H9 (cell line): Measurements from ENCODE around the gene NLRP1. TPM values are rescaled to one million over a fixed set of nuclear protein-coding genes. Genes with fewer than 3 reads are reported as not detected.

Experiments
- DNase-seq: peaks from one replicate; pipeline ENCODE4 v3.0.0-alpha.2; 2017
- H2AFZ ChIP-seq: one replicate; pipeline ENCODE4 v1.6.1; 2013; ENCODE audit warnings: mild to moderate bottlenecking, low read length, control low read depth, moderate library complexity
- H2AK5ac ChIP-seq: 2 replicates; pipeline ENCODE4 v1.6.1; 2013; ENCODE audit warnings: low read length, control low read depth, mixed read lengths; ENCODE audit not compliant: insufficient read length
- H2BK120ac ChIP-seq: one replicate; pipeline ENCODE4 v1.6.1; 2013; ENCODE audit warnings: low read depth, mild to moderate bottlenecking, low read length, control low read depth, inconsistent platforms; ENCODE audit not compliant: poor library complexity, severe bottlenecking
- H2BK12ac ChIP-seq: 2 replicates; pipeline ENCODE4 v1.6.1; 2013; ENCODE audit warnings: low read length, control low read depth, mixed read lengths, low read depth; ENCODE audit not compliant: insufficient read length
- H2BK15ac ChIP-seq: 2 replicates; pipeline ENCODE4 v1.6.1; 2013; ENCODE audit warnings: low read depth, low read length, control low read depth
- H2BK20ac ChIP-seq: one replicate; pipeline ENCODE4 v1.6.1; 2013; ENCODE audit warnings: low read depth, mild to moderate bottlenecking, low read length, control low read depth, inconsistent platforms; ENCODE audit not compliant: poor library complexity, severe bottlenecking
- H2BK5ac ChIP-seq: 2 replicates; pipeline ENCODE4 v1.6.1; 2013; ENCODE audit warnings: low read length, control low read depth, mixed read lengths; ENCODE audit not compliant: insufficient read length
- H3K14ac ChIP-seq: 2 replicates; pipeline ENCODE4 v1.6.1; 2013; ENCODE audit warnings: low read length, control low read depth; ENCODE audit not compliant: insufficient read depth
- H3K18ac ChIP-seq: 2 replicates; pipeline ENCODE4 v1.6.1; 2013; ENCODE audit warnings: low read depth, mild to moderate bottlenecking, mixed read lengths, low read length, control low read depth; ENCODE audit not compliant: insufficient read length
- H3K23ac ChIP-seq: 2 replicates; pipeline ENCODE4 v1.6.1; 2013; ENCODE audit warnings: low read length, control low read depth, mixed read lengths, low read depth; ENCODE audit not compliant: insufficient read length
- H3K23me2 ChIP-seq: 2 replicates; pipeline ENCODE4 v1.6.1; 2013; ENCODE audit warnings: low read depth, mild to moderate bottlenecking, mixed read lengths, low read length, control low read depth; ENCODE audit not compliant: insufficient read length, poor library complexity, severe bottlenecking
- H3K27ac ChIP-seq: 2 replicates; pipeline ENCODE4 v1.5.1; 2013; ENCODE audit warnings: low read length, control low read depth, mixed read lengths, low read depth; ENCODE audit not compliant: insufficient read length
- H3K27me3 ChIP-seq: 2 replicates; pipeline ENCODE4 v1.6.1; 2013; ENCODE audit warnings: low read length, control low read depth, inconsistent platforms; ENCODE audit not compliant: insufficient read depth
- H3K4ac ChIP-seq: 2 replicates; pipeline ENCODE4 v1.6.1; 2013; ENCODE audit warnings: low read depth, mild to moderate bottlenecking, control low read depth, inconsistent platforms, low read length, moderate library complexity
- H3K4me1 ChIP-seq: 2 replicates; pipeline ENCODE4 v1.6.1; 2013; ENCODE audit warnings: low read length, control low read depth, inconsistent platforms; ENCODE audit not compliant: insufficient read depth
- H3K4me2 ChIP-seq: 2 replicates; pipeline ENCODE4 v1.6.1; 2013; ENCODE audit warnings: low read length, control low read depth, mixed read lengths; ENCODE audit not compliant: insufficient read length, insufficient read depth
- H3K56ac ChIP-seq: 2 replicates; pipeline ENCODE4 v1.6.1; 2013; ENCODE audit warnings: low read depth, mild to moderate bottlenecking, mixed read lengths, low read length, control low read depth; ENCODE audit not compliant: insufficient read length
- H3K79me1 ChIP-seq: 2 replicates; pipeline ENCODE4 v1.6.1; 2013; ENCODE audit warnings: low read depth, mild to moderate bottlenecking, moderate library complexity, low read length, control low read depth, inconsistent platforms; ENCODE audit not compliant: insufficient read depth, poor library complexity, severe bottlenecking
- H3K79me2 ChIP-seq: 2 replicates; pipeline ENCODE4 v1.6.1; 2013; ENCODE audit warnings: low read length, control low read depth, inconsistent platforms; ENCODE audit not compliant: insufficient read depth
- H3K9ac ChIP-seq: 2 replicates; pipeline ENCODE4 v1.6.1; 2013; ENCODE audit warnings: low read length, control low read depth, mixed read lengths; ENCODE audit not compliant: insufficient read length; ENCODE audit errors: extremely low read depth
- H3K9me3 ChIP-seq: one replicate; pipeline ENCODE4 v1.6.1; 2013; ENCODE audit warnings: low read depth, low read length, inconsistent platforms; ENCODE audit not compliant: control insufficient read depth
- H3T11ph ChIP-seq: one replicate; pipeline ENCODE4 v1.6.1; 2013; ENCODE audit warnings: mild to moderate bottlenecking, low read length, control low read depth, inconsistent platforms
- H4K20me1 ChIP-seq: one replicate; pipeline ENCODE4 v1.6.1; 2013; ENCODE audit not compliant: control insufficient read depth, insufficient read length, insufficient read depth
- H4K5ac ChIP-seq: 2 replicates; pipeline ENCODE4 v1.6.1; 2013; ENCODE audit warnings: low read depth, mild to moderate bottlenecking, mixed read lengths, low read length, control low read depth; ENCODE audit not compliant: insufficient read length
- H4K8ac ChIP-seq: replicated peaks from 2 replicates; pipeline ENCODE4 v1.6.1; 2013; ENCODE audit warnings: low read length, control low read depth, mixed read lengths, low read depth; ENCODE audit not compliant: insufficient read length
- H4K91ac ChIP-seq: 2 replicates; pipeline ENCODE4 v1.6.1; 2013; ENCODE audit warnings: low read depth, mild to moderate bottlenecking, moderate library complexity, mixed read lengths, low read length, control low read depth; ENCODE audit not compliant: insufficient read length
- H3K27ac Mint-ChIP-seq, 3 experiments: 2 replicates in 2 of 3; 3 replicates in 1 of 3; pipeline ENCODE4 v1.8.0; 2020 to 2021; ENCODE audit warnings: mixed read lengths in 3 of 3, mild to moderate bottlenecking in 1 of 3, moderate library complexity in 1 of 3
- H3K27me3 Mint-ChIP-seq: 2 replicates; pipeline ENCODE4 v1.8.0; 2021; ENCODE audit warnings: low read depth, mild to moderate bottlenecking, moderate library complexity, mixed read lengths
- H3K36me3 Mint-ChIP-seq, 3 experiments: 2 replicates in 2 of 3; 3 replicates in 1 of 3; pipeline ENCODE4 v1.8.0; 2020 to 2021; ENCODE audit warnings: low read depth in 3 of 3, mixed read lengths in 3 of 3; ENCODE audit not compliant: insufficient read depth in 1 of 3
- H3K4me1 Mint-ChIP-seq, 2 experiments: 2 replicates each; pipeline ENCODE4 v1.8.0; 2020; ENCODE audit warnings: mixed read lengths in 2 of 2
- H3K4me3 Mint-ChIP-seq, 2 experiments: 2 replicates in 1 of 2; 3 replicates in 1 of 2; pipeline ENCODE4 v1.8.0; 2020 to 2021; ENCODE audit warnings: mild to moderate bottlenecking in 2 of 2, mixed read lengths in 2 of 2, moderate library complexity in 1 of 2
- H3K9me3 Mint-ChIP-seq, 2 experiments: 2 replicates in 1 of 2; 3 replicates in 1 of 2; pipeline ENCODE4 v1.8.0; 2020; ENCODE audit warnings: mild to moderate bottlenecking in 2 of 2, mixed read lengths in 2 of 2, moderate library complexity in 1 of 2
- WGBS: extraction: QIAGEN DNeasy Blood & Tissue Kit; methylation state at CpG from one replicate; pipeline ENCODE4 v1.1.7; 2013; ENCODE audit warnings: missing lambda C conversion rate, low lambda C conversion rate, mixed read lengths; ENCODE audit not compliant: insufficient read length; ENCODE audit errors: extremely low coverage; 5-methylcytosine and 5-hydroxymethylcytosine counted together
- total RNA-seq: library from RNA; stranded (reverse); gene quantifications from 2 replicates; pipeline ENCODE4 v1.2.1, GENCODE V29; 2021
- TF ChIP-seq, protein P1 (sequence below): fragments of 200-600 bp; sonication (generic); conservative IDR thresholded peaks from 3 replicates; pipeline ENCODE4 v1.8.0; 2021; ENCODE audit warnings: antibody characterized with exemption, mild to moderate bottlenecking

Gene NLRP1
- total RNA-seq, 1 experiment from 2014 or later: 12.1 TPM

DNA sequence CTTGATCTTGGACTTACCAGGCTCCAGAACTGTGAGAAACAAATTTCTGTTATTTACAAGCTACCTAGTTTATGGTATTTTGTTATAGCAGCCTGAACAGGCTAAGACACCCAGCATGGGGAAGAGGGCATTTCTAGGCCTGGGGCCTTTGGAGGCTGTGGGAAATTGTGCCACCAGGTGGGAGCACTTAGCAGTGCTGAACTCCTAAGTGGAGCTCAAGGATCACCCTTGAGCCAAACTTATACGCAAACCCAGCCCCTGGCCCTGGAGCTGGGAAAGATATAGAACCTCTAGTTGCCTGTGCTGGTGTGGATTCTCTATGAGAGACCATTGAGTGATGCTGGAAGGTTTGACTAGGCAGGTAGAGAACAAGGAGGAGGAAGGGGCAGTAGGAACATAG, 61.8 kb downstream of the NLRP1 start:
- no peaks in the 10 kb centered on the region for H3K36me3 Mint-ChIP-seq
- H2AK5ac ChIP-seq: no peak overlapping the region
- no peaks in the 10 kb centered on the region for H3K79me2 ChIP-seq
- H2BK120ac ChIP-seq: no peak overlapping the region
- no peak overlapping the region for H2BK5ac ChIP-seq
- no peak for DNase-seq
- no peak overlapping the region for H3K23ac ChIP-seq
- H2BK12ac ChIP-seq: no peak overlapping the region
- WGBS: no CpG with 5 or more reads among the region's 1 CpG
- H3K27me3 Mint-ChIP-seq: peaks cover 13% of the 10 kb centered on the region
- no peaks in the 10 kb centered on the region for H4K20me1 ChIP-seq
- H3T11ph ChIP-seq: no peak overlapping the region
- no peaks in the 10 kb centered on the region for H3K9me3 Mint-ChIP-seq
- peaks cover 3 to 6% of the 10 kb centered on the region in 2 experiments; a peak in 3 of 4 replicates for H3K4me1 Mint-ChIP-seq
- H4K5ac ChIP-seq: no peak overlapping the region
- TF ChIP-seq, protein P1, sequence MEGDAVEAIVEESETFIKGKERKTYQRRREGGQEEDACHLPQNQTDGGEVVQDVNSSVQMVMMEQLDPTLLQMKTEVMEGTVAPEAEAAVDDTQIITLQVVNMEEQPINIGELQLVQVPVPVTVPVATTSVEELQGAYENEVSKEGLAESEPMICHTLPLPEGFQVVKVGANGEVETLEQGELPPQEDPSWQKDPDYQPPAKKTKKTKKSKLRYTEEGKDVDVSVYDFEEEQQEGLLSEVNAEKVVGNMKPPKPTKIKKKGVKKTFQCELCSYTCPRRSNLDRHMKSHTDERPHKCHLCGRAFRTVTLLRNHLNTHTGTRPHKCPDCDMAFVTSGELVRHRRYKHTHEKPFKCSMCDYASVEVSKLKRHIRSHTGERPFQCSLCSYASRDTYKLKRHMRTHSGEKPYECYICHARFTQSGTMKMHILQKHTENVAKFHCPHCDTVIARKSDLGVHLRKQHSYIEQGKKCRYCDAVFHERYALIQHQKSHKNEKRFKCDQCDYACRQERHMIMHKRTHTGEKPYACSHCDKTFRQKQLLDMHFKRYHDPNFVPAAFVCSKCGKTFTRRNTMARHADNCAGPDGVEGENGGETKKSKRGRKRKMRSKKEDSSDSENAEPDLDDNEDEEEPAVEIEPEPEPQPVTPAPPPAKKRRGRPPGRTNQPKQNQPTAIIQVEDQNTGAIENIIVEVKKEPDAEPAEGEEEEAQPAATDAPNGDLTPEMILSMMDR: peak; percentile 27; the same call in 1 of the 3 replicates
- no peak overlapping the region for H2BK15ac ChIP-seq
- H3K4ac ChIP-seq: no peak overlapping the region
- no peak overlapping the region for H3K27ac ChIP-seq
- no peak overlapping the region for H4K8ac ChIP-seq
- H3K4me2 ChIP-seq: no peak overlapping the region
- H2AFZ ChIP-seq: no peak overlapping the region
- no peaks in the 10 kb centered on the region for H3K27me3 ChIP-seq
- no peak overlapping the region for H4K91ac ChIP-seq
- H2BK20ac ChIP-seq: no peak overlapping the region
- no peak overlapping the region for H3K9ac ChIP-seq
- no peak overlapping the region for H3K18ac ChIP-seq
- no peak overlapping the region for H3K27ac Mint-ChIP-seq
- no peak overlapping the region for H3K56ac ChIP-seq
- no peaks in the 10 kb centered on the region for H3K4me1 ChIP-seq
- no peak overlapping the region for H3K4me3 Mint-ChIP-seq
- H3K79me1 ChIP-seq: no peaks in the 10 kb centered on the region
- no peaks in the 10 kb centered on the region for H3K23me2 ChIP-seq
- no peaks in the 10 kb centered on the region for H3K9me3 ChIP-seq
- H3K14ac ChIP-seq: no peak overlapping the region
